ENCODE data around the gene MCRS1.
A peak's percentile ranks its signal among the peaks of the same experiment; 100 is the strongest.
"Not testable (repeated sequence)": the region's sequence is repeated elsewhere in the genome, so short reads cannot be mapped to it uniquely, and the experiment has no call there.

The MCRS1 gene, protein sequence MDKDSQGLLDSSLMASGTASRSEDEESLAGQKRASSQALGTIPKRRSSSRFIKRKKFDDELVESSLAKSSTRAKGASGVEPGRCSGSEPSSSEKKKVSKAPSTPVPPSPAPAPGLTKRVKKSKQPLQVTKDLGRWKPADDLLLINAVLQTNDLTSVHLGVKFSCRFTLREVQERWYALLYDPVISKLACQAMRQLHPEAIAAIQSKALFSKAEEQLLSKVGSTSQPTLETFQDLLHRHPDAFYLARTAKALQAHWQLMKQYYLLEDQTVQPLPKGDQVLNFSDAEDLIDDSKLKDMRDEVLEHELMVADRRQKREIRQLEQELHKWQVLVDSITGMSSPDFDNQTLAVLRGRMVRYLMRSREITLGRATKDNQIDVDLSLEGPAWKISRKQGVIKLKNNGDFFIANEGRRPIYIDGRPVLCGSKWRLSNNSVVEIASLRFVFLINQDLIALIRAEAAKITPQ

DNA sequence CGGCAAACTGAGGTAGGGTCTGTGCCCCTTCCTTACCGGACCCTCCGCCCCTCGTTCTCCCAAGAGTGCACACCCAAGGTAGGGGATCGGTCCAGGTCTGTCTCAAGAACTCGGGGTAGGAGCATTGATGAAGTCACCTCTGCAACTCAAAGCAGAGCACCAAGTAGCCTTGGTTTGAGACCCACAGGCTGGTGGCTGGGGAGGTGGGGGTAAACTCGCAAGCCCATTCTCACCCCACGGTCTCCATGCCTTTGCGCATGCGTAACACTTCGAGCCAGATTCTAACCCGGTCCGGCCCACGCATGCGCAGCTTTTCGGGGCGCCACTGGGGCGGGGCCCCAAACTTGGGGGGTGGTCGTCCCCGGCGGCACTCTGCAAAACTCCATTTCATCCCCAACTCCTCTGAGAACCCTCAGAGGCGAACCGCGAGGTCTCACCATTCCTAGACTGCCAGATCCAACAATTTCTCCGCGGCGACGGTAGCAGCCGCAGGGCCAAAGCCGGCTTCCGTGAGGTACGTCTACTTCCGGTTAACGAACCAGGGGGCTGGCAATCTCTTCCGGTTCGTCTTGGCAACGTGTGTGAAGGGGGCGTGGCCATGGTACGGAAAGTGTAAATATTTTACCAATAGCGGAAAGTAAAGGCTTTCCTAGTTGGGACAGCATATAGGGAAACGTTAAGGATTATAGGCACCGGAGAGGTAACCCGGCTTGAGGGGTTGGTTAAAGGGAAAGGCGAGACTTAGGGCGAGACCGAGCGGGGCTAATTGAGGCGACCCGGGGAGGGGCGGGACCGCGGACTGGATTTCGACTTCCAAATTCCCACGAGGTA, at the start of gene MCRS1:
Gene MCRS1 (minus strand): TSS at position 532 of the 831 bp plus-strand sequence. CDS start 1,411 bp downstream, outside the sequence.
- DNase-seq: peak; percentile 95

GRCh38 chr12:49616533-49617219, 48.7 kb upstream of the MCRS1 start:
- no peak for DNase-seq

GRCh38 chr12:49615725-49616124, 47.8 kb upstream of the MCRS1 start:
- no peak for DNase-seq

DNA sequence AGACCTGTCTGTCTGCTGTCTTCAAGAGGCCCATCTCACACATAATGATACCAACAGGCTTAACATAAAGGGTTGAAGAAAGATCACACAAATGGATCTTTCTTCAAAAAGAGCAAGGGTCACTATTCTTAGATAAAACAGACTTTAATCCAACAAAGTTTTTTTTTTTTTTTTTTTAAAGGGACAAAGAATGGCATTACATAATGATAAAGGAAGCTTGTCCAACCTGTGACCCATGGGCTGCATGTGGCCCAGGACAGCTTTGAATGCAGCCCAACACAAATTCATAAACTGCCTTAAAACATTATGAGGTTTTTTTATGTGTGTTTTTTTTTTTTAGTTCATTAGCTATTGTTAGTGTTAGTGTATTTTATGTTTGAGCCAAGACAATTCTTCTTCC, 44.3 kb upstream of the MCRS1 start:
- no peak for DNase-seq

- DNase-seq: not testable (repeated sequence)
These were observed 42.8 kb upstream of the MCRS1 start for GRCh38 chr12:49610785-49611184.

GRCh38 chr12:49609875-49610154, 41.9 kb upstream of the MCRS1 start:
- no peak for DNase-seq

DNA sequence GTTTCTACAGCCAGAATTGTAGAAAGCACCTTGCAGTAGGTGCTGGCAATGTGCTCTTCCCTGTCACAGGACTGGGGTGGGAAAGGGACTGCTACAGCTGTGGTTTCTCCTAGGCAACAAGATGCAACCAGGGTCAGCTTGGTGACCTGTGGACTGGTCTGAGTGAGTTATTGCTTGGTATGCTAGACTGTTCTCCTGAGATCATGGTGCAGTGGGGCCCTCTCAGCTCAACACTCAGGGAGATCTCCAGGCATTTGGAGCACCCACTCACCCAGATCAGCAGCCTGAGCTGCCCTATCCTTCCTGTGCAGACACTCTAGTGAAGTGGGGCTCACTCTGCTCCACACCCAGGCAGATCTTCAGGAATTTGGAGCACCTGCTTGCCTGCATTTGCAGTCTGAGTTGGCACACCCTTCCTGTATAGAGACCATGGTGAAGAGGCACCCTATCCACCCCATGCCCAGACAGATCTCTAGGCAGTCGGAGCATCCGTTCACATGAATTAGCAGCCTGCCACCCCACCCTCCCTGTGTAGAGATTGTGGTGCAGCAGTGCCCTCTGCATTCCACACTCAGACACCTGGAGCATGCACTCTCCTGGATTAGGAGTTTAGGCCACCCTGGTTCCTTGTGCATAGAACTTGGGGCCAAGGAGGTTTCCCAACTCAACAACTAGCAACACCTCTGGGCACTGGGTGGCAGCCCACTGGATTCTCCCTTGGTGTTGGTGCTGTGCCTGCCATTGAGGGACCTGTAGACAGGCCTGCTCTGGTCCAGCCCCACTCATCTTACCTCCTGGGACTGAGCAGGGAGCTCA, 41.3 kb upstream of the MCRS1 start:
- no peak for DNase-seq

DNA sequence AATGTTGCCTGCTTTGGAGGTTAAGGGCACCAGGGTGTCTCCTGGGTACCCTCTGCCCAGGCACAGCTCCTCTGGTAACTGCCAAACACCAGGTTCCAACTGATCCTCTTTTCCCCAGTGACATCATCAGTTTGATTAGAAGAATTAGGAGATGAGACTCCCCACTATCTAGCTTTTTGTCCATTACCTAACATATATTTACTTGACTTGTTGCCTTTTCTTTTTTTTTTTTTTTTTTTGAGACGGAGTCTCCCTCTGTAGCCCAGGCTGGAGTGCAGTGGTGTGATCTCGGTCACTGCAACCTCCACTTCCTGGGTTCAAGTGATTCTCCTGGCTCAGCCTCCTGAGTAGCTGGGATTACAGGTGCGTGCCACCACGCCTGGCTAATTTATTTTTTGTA, 37.6 kb upstream of the MCRS1 start, which contains the start of gene FAM186B:
Gene FAM186B (minus strand): TSS at position 101 of the 400 bp plus-strand sequence. CDS start 162 bp downstream, outside the sequence.
- not testable (repeated sequence) for DNase-seq

DNA sequence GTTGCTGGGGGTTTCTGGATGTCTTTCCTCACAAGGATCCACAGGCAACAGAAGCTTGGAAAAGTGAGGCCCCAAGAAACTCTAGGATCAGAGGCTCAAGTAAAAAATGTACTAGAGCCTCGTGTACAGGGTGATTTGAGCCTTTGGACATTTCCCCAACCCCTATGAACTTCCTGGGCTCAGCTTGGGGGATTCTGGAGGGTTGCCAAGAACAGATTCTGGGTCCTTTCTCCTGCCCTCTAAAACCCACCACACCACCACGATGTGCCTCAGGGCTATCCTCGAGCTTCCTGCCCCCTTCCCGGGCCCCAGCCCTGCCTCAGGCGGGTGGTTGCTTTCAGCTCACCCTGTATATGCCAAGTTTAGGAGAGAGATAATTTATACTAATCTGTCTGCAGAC, 36.9 kb upstream of the MCRS1 start:
- no peak for DNase-seq

DNA sequence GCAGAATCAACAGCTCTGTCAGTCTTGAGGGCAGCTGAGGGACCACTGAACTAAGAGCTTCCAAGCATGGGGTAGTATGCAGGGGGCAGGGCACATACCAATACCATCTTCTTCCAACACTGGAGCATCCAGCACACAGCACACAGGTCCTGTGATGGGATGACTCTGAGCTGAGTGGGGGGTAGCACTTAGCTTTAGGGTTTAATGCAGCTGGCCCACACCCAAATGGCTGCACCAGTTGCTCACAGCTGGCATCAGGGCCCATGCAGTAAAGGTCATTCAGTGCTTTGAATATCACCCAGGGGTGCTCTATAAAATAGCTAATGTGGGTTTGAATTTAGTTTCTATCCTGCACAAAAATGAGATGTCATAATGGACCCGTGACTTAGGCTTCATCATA, 35.8 kb upstream of the MCRS1 start:
- no peak for DNase-seq

DNA sequence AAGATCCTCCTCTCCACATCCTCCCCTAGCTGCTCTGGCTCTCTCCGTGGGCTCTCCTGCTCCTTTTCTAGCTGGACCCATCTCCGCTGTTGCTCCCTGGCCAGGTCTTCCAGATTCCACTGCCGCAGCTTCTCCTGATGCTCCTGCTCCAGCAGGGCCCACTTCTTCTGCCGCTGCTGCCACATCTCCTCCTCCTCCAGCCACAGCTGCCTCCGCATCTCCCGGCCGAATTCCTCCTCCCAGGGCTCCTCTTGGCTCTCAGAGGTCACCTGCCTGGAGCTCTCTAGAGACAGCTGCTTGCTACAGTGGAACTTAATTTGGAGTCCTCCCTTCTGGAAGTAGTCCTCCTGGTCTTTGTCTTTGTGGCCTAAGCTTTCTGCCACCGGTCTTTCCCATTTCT, 32.0 kb upstream of the MCRS1 start:
- DNase-seq: no peak

DNA sequence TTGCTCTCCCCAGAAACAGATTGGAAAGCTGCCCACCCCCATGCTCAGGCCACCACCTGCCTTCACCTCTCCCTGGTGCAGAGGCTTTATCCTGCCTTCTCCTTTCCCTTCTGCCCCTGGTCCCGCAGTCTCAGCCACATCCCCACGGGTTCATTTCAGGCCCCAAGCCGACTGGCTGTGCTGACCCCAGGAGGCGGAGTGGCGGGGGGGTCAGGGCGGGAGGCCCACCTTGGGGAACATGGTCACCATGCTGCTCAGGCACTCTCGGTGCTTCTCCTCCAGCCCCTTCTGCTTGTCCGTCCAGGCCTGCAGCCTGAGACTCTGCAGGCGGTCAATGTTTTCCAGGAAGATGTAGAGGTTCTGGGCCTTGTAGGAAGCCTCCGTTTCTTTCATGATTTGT, 30.6 kb upstream of the MCRS1 start:
- DNase-seq: no peak

GRCh38 chr12:49588721-49589516, 21.0 kb upstream of the MCRS1 start:
- DNase-seq: no peak

- DNase-seq: no peak
These were observed 20.3 kb upstream of the MCRS1 start for GRCh38 chr12:49588281-49588680.

DNA sequence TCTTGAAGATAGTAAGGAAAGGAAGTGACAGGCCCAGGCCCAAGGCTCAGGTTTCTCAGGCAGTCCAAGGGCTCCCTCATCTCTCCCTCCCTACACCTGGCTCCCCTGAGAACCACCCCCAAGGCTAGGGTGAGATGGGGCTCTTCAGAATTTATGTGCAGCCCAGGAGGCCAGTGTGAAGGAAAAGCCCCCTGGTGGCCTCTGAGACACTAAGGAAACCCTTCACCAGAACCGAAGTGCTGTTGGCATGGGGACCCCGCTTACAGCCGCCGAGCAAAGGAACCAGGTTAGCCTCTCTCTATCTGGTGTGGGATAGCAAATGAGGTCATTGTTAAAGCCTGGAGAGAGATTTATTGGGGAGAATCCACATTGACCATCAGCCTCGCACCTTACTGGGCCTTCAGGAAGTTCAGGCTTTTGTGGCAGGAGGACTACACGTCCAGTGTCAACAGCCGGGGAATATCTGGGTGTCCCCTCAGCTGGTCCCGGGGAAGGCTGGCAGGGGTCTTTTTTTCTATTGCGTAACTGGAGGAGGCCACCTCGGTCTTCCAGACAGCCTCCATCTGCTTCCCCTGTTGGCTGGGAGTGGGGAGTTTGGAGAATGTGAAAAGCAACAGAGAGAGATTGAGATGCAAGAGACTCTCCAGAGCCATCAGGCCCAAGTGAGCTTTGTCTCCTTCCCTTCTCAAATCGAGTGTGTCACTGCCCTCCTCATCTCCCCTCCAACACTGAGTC, 19.4 kb upstream of the MCRS1 start:
- no peak for DNase-seq

- no peak for DNase-seq
These were observed 17.8 kb upstream of the MCRS1 start for GRCh38 chr12:49585477-49586459.

- no peak for DNase-seq
These were observed 16.6 kb upstream of the MCRS1 start for GRCh38 chr12:49584591-49584990.

GRCh38 chr12:49583366-49584094, 15.6 kb upstream of the MCRS1 start:
- DNase-seq: no peak

- no peak for DNase-seq
These were observed 14.9 kb upstream of the MCRS1 start for GRCh38 chr12:49582850-49583249.

All from activated effector memory CD4-positive, alpha-beta T cell treated with anti-CD3 and anti-CD28 coated beads, Interleukin-2, amount 50 U/mL, for 16 hours (primary cell).